GM12878 (cell line): ENCODE data around the gene QRFP.

Experiments used
- CREB1 ChIP-seq: IDR thresholded peaks from 2 replicates; pipeline ENCODE4 v1.6.1; 2012; ENCODE audit warnings: low read depth, mild to moderate bottlenecking, inconsistent platforms
- SIX5 ChIP-seq: IDR thresholded peaks from 2 replicates; pipeline ENCODE4 v1.6.1; 2011; ENCODE audit warnings: mild to moderate bottlenecking, low read depth, low read length, moderate library complexity; ENCODE audit not compliant: severe bottlenecking
- SRF ChIP-seq, 2 experiments: IDR thresholded peaks; 2 replicates each; pipeline ENCODE4 v1.6.1; 2011; ENCODE audit warnings: low read depth in 2 of 2, low read length in 2 of 2, mild to moderate bottlenecking in 1 of 2, moderate library complexity in 1 of 2
- TF ChIP-seq, protein P1 (sequence below), 3 experiments: IDR thresholded peaks in 2 of 3; conservative IDR thresholded peaks in 1 of 3; 2 replicates each; pipeline ENCODE4 v1.5.1; 2011; ENCODE audit warnings: low read depth in 3 of 3, low read length in 3 of 3, mild to moderate bottlenecking in 3 of 3, control low read depth in 2 of 3, moderate library complexity in 2 of 3, inconsistent platforms in 1 of 3, mixed read lengths in 1 of 3; ENCODE audit not compliant: control insufficient read depth in 2 of 3, insufficient read depth in 1 of 3; ENCODE audit errors: extremely low read depth in 1 of 3

DNA sequence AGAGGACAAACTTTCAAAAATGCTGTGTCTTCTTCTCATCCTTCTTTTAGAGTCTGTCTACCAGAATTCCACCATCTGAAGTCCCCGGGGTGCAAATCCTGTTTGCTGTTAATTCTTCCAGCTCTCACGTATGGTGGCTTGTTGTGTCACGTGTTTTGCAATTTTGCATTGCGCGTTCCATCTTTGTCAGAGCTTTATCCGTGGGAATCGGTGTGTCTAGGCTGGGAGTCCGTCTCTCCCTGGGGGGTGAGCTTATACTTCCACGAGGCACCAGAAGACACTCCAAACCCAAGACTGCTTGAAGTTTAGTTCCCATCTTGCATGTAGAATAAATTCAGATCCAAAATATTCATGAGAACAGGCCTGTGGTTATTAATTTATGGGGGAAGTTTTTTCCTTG lies 48.6 kb upstream of the QRFP start:
- TF ChIP-seq CREB1 (no peak), SIX5 (no peak), SRF (IDR thresholded peaks at IDR 0.05; ENCODE audit: low read depth in 2 of 2, low read length in 2 of 2) (no peak)
- TF ChIP-seq, protein P1, sequence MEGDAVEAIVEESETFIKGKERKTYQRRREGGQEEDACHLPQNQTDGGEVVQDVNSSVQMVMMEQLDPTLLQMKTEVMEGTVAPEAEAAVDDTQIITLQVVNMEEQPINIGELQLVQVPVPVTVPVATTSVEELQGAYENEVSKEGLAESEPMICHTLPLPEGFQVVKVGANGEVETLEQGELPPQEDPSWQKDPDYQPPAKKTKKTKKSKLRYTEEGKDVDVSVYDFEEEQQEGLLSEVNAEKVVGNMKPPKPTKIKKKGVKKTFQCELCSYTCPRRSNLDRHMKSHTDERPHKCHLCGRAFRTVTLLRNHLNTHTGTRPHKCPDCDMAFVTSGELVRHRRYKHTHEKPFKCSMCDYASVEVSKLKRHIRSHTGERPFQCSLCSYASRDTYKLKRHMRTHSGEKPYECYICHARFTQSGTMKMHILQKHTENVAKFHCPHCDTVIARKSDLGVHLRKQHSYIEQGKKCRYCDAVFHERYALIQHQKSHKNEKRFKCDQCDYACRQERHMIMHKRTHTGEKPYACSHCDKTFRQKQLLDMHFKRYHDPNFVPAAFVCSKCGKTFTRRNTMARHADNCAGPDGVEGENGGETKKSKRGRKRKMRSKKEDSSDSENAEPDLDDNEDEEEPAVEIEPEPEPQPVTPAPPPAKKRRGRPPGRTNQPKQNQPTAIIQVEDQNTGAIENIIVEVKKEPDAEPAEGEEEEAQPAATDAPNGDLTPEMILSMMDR (IDR thresholded peaks at IDR 0.05 in 2 of 3, conservative IDR thresholded peaks at IDR 0.05 in 1 of 3; ENCODE audit: control insufficient read depth in 2 of 3, extremely low read depth in 1 of 3, insufficient read depth in 1 of 3, low read depth in 3 of 3, low read length in 3 of 3), result no peak
